GM12878 (cell line): ENCODE results near the gene RIN1. TPM values are rescaled to one million over a fixed set of nuclear protein-coding genes. Genes with fewer than 3 reads are reported as not detected.

Source experiments
- ATAC-seq: fragments of 200-7000 bp; cut with Tn5 transposase; 3 replicates; pipeline ENCODE4 v1.9.1; 2020; ENCODE audit warnings: mild to moderate bottlenecking, moderate library complexity
- BruUV-seq: library from RNA; stranded (reverse); fragments of 400-500 nt; replicated peaks from 2 replicates; lab custom pipeline; 2021; lab: Mats Ljungman, UMichigan
- CTCF ChIA-PET: fragments of 300-600 bp; sonication (Branson Sonifier 250); formaldehyde crosslinking; extraction: SDS; loops from one replicate; lab custom pipeline; 2021; ENCODE audit warnings: inconsistent platforms; lab: Yijun Ruan, JAX
- POLR2A ChIA-PET: fragments of 350-600 bp; formaldehyde crosslinking; extraction: SDS; loops from one replicate; lab custom pipeline; 2021; ENCODE audit warnings: inconsistent platforms; lab: Charles Lee
- RAD21 ChIA-PET: fragments of 300-600 bp; sonication (Branson Sonifier 250); formaldehyde crosslinking; loops from one replicate; lab custom pipeline; 2023; ENCODE audit warnings: antibody characterized with exemption; ENCODE audit not compliant: unreplicated experiment; lab: Charles Lee
- SMC1A ChIA-PET: fragments of 300-600 bp; sonication (Branson Sonifier 250); formaldehyde crosslinking; loops from one replicate; lab custom pipeline; 2023; ENCODE audit not compliant: unreplicated experiment, uncharacterized antibody; lab: Charles Lee
- DNase-seq: peaks from one replicate; pipeline ENCODE4 v3.0.0-alpha.2; 2011; ENCODE audit warnings: low read depth, low spot score
- FAIRE-seq: peaks from 3 replicates; lab custom pipeline; 2011; peaks lifted over from hg19 to GRCh38; lab: Jason Lieb, UNC
- H2AFZ ChIP-seq: 2 replicates; pipeline ENCODE4 v1.6.0; 2011; ENCODE audit warnings: low read depth, low read length, control low read depth; ENCODE audit not compliant: control insufficient read depth
- H3K27ac ChIP-seq: 2 replicates; pipeline ENCODE4 v1.5.1; 2011; ENCODE audit warnings: control low read depth; ENCODE audit not compliant: control insufficient read depth, insufficient read depth
- H3K27me3 ChIP-seq, 2 experiments: replicated peaks in 1 of 2; 2 replicates each; pipeline versions ENCODE4 v1.6.0 to v1.6.1; 2011; ENCODE audit warnings: low read length in 1 of 2; ENCODE audit not compliant: control insufficient read depth in 2 of 2, insufficient read depth in 2 of 2
- H3K36me3 ChIP-seq, 2 experiments: 2 replicates each; pipeline ENCODE4 v1.5.1; 2011; ENCODE audit warnings: low read length in 1 of 2; ENCODE audit not compliant: control insufficient read depth in 2 of 2, insufficient read depth in 2 of 2
- H3K4me1 ChIP-seq: 2 replicates; pipeline ENCODE4 v1.6.1; 2011; ENCODE audit warnings: mild to moderate bottlenecking, low read length, moderate library complexity, mixed read lengths; ENCODE audit not compliant: control insufficient read depth, insufficient read depth
- H3K4me2 ChIP-seq: 2 replicates; pipeline ENCODE4 v1.6.0; 2011; ENCODE audit warnings: control low read depth; ENCODE audit not compliant: control insufficient read depth, insufficient read depth
- H3K4me3 ChIP-seq: fragments of 200-600 bp; sonication (generic); 2 replicates; pipeline ENCODE4 v1.5.1; 2016
- H3K79me2 ChIP-seq: 2 replicates; pipeline ENCODE4 v1.6.0; 2011; ENCODE audit warnings: low read length; ENCODE audit not compliant: control insufficient read depth, insufficient read depth
- H3K9ac ChIP-seq: 2 replicates; pipeline ENCODE4 v1.8.0; 2011; ENCODE audit warnings: low read length, control low read depth, mixed read lengths; ENCODE audit not compliant: control insufficient read depth, insufficient read depth
- H3K9me3 ChIP-seq: replicated peaks from 3 replicates; pipeline ENCODE4 v1.5.1; 2011; ENCODE audit warnings: mild to moderate bottlenecking, low read length; ENCODE audit not compliant: control insufficient read depth, insufficient read depth
- H4K20me1 ChIP-seq: 2 replicates; pipeline ENCODE4 v1.6.0; 2011; ENCODE audit not compliant: control insufficient read depth, insufficient read depth
- CREM ChIP-seq: IDR thresholded peaks from 2 replicates; pipeline ENCODE4 v1.6.1; 2014; ENCODE audit warnings: antibody characterized with exemption, low read depth
- HDAC2 ChIP-seq: fragments of 200-600 bp; sonication (generic); IDR thresholded peaks from 2 replicates; pipeline ENCODE4 v1.6.1; 2017
- LARP7 ChIP-seq: fragments of 450-650 bp; IDR thresholded peaks from 2 replicates; pipeline ENCODE4 v1.6.1; 2017; ENCODE audit warnings: mild to moderate bottlenecking
- NFYB ChIP-seq: IDR thresholded peaks from 2 replicates; pipeline ENCODE4 v1.6.1; 2011; ENCODE audit warnings: low read depth, mild to moderate bottlenecking, low read length, improper control_type of control experiment, moderate library complexity; ENCODE audit not compliant: insufficient read depth
- RAD51 ChIP-seq: fragments of 450-650 bp; IDR thresholded peaks from 2 replicates; pipeline ENCODE4 v1.6.1; 2016; ENCODE audit warnings: moderate library complexity, mild to moderate bottlenecking, inconsistent platforms
- SIX5 ChIP-seq: IDR thresholded peaks from 2 replicates; pipeline ENCODE4 v1.6.1; 2011; ENCODE audit warnings: mild to moderate bottlenecking, low read depth, low read length, moderate library complexity; ENCODE audit not compliant: severe bottlenecking
- STAT3 ChIP-seq: IDR thresholded peaks from 2 replicates; pipeline ENCODE4 v1.6.1; 2011; ENCODE audit warnings: low read depth, low read length, improper control_type of control experiment
- WGBS: methylation state at CpG from one replicate; pipeline ENCODE4 v1.1.6; 2016; ENCODE audit warnings: low lambda C conversion rate; ENCODE audit not compliant: insufficient replicate concordance, insufficient coverage; ENCODE audit errors: missing lambda C conversion rate; 5-methylcytosine and 5-hydroxymethylcytosine counted together
- in situ Hi-C: fragments of 300-500 bp; cut with MboI; formaldehyde crosslinking; loops from 9 replicates; pipeline ENCODE4 v1.14.3; 2018; ENCODE audit warnings: mixed read lengths
- intact Hi-C: fragments of 100-400 bp; cut with micrococcal nuclease; formaldehyde crosslinking; loops from one replicate; pipeline ENCODE4 v1.14.2; 2022; ENCODE audit not compliant: unreplicated experiment
- polyA plus RNA-seq, 11 experiments: library from polyadenylated mRNA; depleted of rRNA in 4 of 11; unstranded in 6 of 11; stranded (reverse) in 5 of 11; fragments of >200 nt; fragmentation: Nextera tagmentation in 4 of 11; fragmentation: Illumina TruSeq in 1 of 11; extraction: Ambion mirVana in 4 of 11; extraction: Trizol in 1 of 11; gene quantifications; 1 replicate in 1 of 11; 2 replicates in 10 of 11; pipeline versions ENCODE4 v1.2.1 to v1.2.3, GENCODE V29; 2011 to 2016; ENCODE audit warnings: inconsistent platforms in 2 of 11, missing spikeins in 2 of 11, low read depth in 1 of 11
- total RNA-seq, 4 experiments: library from RNA; depleted of rRNA in 3 of 4; stranded (reverse); fragments of >200 nt in 3 of 4; fragmentation: Illumina TruSeq in 1 of 4; extraction: Trizol in 1 of 4; gene quantifications; 2 replicates each; pipeline versions ENCODE4 v1.2.1 to v1.2.3, GENCODE V29; 2013 to 2021
- TF ChIP-seq, protein P1 (sequence below): fragments of 450-650 bp; formaldehyde crosslinking; IDR thresholded peaks from 2 replicates; pipeline ENCODE4 v1.5.0; 2022; ENCODE audit warnings: mild to moderate bottlenecking, missing genetic modification characterization
- TF ChIP-seq, protein P2 (sequence below): IDR thresholded peaks from 2 replicates; pipeline ENCODE4 v1.6.1; 2012; ENCODE audit warnings: low read depth, low read length, improper control_type of control experiment
- TF ChIP-seq, protein P3 (sequence below): IDR thresholded peaks from 2 replicates; pipeline ENCODE4 v1.6.1; 2011; ENCODE audit warnings: borderline replicate concordance, low read depth, mild to moderate bottlenecking, moderate library complexity, low read length; ENCODE audit not compliant: insufficient read depth, poor library complexity, severe bottlenecking
- TF ChIP-seq, protein P4 (sequence below): fragments of 450-650 bp; IDR thresholded peaks from 2 replicates; pipeline ENCODE4 v1.6.1; 2017; ENCODE audit warnings: mild to moderate bottlenecking, moderate library complexity

Gene RIN1
- total and polyA plus RNA-seq, 10 of the 15 experiments (the other 5 are each of a cell fraction or from before 2014, with no cell fraction given), result 0.04 to 0.69 (median 0.22) TPM; not detected in 1

DNA sequence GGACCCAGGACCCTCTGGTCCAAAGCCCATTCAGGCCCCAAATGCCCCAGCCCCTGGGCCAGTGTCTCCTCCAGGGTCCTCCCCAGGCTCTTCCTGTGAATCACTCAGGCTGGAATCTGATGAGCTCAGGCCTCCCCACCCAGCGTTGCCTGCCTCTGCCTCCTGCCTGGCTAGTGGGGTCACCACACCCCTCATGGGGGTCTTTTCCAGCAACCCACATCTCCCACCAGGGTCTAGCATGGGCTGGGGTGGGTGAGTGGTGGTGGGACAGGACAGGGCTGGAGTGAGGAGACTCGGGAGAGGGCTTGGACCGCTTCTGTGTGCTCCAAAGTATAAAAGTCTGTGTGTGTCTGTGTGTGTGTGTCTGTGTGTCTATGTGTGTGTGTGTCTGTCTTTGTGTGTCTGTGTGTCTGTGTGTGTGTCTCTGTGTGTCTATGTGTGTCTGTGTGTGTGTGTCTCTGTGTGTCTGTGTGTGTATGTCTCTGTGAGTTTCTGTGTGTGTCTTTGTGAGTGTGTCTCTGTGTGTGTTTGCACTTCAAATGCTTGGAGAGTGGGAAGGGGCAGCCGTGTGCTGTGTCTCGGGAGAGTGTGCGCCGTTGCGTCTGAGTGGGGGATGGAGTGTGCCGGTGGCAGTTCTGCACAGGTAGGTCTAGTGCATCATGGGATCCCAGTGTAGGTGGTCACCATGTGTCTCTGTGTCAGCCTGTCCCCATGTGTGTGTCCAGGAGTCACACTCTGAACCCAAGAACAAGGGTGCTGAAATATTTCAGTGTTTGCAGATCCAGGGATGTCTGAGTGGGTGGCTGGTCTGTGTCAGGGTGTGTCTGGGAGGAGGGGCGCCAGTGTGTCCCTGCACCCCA is 8.8 kb downstream of the RIN1 start:
- no peak overlapping the region for H2AFZ ChIP-seq
- 63% methylated on average over 10 of the region's 10 CpGs for WGBS
- no peak overlapping the region for H3K4me3 ChIP-seq
- in situ Hi-C loops, result no loop called here
- H3K9ac ChIP-seq, result no peak overlapping the region
- no peaks in the 10 kb centered on the region for H3K79me2 ChIP-seq
- SMC1A ChIA-PET, result interaction anchor here (3.4 kb wide), 1 partner anchor 15 kb away, joined by 12 read pairs; no protein-coding TSS in a partner anchor
- FAIRE-seq (peak; percentile 35), DNase-seq (no peak), ATAC-seq (no peak)
- no peaks in the 10 kb centered on the region; a peak in 1 of 4 replicates for H3K27me3 ChIP-seq
- no TSS peak for BruUV-seq
- H3K4me2 ChIP-seq, result no peak overlapping the region
- CTCF ChIA-PET, result interaction anchor here (1.5 to 3.8 kb wide), 2 partner anchors 10 to 15 kb away, joined by 6 to 34 read pairs; partner anchors contain the start of gene CD248
- H3K36me3 ChIP-seq, result no peaks in the 10 kb centered on the region
- RAD21 ChIA-PET, result interaction anchor here (1.0 kb wide), 2 partner anchors 14 to 16 kb away, joined by 3 to 4 read pairs; no protein-coding TSS in a partner anchor
- intact Hi-C loops, result loop anchor here (1.0 to 2.0 kb wide), 2 partner anchors 15 to 105 kb away; no protein-coding TSS in a partner anchor
- peaks cover 10% of the 10 kb centered on the region; the same call in 1 of the 2 replicates for H3K4me1 ChIP-seq
- POLR2A ChIA-PET, result interaction anchor here (0.7 kb wide), 1 partner anchor 16 kb away, joined by 3 read pairs; no protein-coding TSS in a partner anchor
- no peaks in the 10 kb centered on the region for H4K20me1 ChIP-seq
- H3K27ac ChIP-seq, result no peak overlapping the region
- H3K9me3 ChIP-seq, result no peaks in the 10 kb centered on the region
- TF ChIP-seq RAD51 (no peak), HDAC2 (no peak), CREM (no peak), LARP7 (no peak), STAT3 (no peak), SIX5 (no peak), NFYB (no peak)
- TF ChIP-seq, protein P1, sequence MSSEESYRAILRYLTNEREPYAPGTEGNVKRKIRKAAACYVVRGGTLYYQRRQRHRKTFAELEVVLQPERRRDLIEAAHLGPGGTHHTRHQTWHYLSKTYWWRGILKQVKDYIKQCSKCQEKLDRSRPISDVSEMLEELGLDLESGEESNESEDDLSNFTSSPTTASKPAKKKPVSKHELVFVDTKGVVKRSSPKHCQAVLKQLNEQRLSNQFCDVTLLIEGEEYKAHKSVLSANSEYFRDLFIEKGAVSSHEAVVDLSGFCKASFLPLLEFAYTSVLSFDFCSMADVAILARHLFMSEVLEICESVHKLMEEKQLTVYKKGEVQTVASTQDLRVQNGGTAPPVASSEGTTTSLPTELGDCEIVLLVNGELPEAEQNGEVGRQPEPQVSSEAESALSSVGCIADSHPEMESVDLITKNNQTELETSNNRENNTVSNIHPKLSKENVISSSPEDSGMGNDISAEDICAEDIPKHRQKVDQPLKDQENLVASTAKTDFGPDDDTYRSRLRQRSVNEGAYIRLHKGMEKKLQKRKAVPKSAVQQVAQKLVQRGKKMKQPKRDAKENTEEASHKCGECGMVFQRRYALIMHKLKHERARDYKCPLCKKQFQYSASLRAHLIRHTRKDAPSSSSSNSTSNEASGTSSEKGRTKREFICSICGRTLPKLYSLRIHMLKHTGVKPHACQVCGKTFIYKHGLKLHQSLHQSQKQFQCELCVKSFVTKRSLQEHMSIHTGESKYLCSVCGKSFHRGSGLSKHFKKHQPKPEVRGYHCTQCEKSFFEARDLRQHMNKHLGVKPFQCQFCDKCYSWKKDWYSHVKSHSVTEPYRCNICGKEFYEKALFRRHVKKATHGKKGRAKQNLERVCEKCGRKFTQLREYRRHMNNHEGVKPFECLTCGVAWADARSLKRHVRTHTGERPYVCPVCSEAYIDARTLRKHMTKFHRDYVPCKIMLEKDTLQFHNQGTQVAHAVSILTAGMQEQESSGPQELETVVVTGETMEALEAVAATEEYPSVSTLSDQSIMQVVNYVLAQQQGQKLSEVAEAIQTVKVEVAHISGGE (CRISPR knock-in tag), result no peak
- TF ChIP-seq, protein P2, sequence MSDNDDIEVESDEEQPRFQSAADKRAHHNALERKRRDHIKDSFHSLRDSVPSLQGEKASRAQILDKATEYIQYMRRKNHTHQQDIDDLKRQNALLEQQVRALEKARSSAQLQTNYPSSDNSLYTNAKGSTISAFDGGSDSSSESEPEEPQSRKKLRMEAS, result no peak
- TF ChIP-seq, protein P3, sequence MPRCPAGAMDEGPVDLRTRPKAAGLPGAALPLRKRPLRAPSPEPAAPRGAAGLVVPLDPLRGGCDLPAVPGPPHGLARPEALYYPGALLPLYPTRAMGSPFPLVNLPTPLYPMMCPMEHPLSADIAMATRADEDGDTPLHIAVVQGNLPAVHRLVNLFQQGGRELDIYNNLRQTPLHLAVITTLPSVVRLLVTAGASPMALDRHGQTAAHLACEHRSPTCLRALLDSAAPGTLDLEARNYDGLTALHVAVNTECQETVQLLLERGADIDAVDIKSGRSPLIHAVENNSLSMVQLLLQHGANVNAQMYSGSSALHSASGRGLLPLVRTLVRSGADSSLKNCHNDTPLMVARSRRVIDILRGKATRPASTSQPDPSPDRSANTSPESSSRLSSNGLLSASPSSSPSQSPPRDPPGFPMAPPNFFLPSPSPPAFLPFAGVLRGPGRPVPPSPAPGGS, result no peak
- TF ChIP-seq, protein P4, sequence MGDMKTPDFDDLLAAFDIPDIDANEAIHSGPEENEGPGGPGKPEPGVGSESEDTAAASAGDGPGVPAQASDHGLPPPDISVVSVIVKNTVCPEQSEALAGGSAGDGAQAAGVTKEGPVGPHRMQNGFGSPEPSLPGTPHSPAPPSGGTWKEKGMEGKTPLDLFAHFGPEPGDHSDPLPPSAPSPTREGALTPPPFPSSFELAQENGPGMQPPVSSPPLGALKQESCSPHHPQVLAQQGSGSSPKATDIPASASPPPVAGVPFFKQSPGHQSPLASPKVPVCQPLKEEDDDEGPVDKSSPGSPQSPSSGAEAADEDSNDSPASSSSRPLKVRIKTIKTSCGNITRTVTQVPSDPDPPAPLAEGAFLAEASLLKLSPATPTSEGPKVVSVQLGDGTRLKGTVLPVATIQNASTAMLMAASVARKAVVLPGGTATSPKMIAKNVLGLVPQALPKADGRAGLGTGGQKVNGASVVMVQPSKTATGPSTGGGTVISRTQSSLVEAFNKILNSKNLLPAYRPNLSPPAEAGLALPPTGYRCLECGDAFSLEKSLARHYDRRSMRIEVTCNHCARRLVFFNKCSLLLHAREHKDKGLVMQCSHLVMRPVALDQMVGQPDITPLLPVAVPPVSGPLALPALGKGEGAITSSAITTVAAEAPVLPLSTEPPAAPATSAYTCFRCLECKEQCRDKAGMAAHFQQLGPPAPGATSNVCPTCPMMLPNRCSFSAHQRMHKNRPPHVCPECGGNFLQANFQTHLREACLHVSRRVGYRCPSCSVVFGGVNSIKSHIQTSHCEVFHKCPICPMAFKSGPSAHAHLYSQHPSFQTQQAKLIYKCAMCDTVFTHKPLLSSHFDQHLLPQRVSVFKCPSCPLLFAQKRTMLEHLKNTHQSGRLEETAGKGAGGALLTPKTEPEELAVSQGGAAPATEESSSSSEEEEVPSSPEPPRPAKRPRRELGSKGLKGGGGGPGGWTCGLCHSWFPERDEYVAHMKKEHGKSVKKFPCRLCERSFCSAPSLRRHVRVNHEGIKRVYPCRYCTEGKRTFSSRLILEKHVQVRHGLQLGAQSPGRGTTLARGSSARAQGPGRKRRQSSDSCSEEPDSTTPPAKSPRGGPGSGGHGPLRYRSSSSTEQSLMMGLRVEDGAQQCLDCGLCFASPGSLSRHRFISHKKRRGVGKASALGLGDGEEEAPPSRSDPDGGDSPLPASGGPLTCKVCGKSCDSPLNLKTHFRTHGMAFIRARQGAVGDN, result no peak
